NK-92 (cell line): Measurements from ENCODE around the gene MNAT1.
"Not testable (repeated sequence)": the region's sequence is repeated elsewhere in the genome, so short reads cannot be mapped to it uniquely, and the experiment has no call there.

Experiments
- DNase-seq: peaks from one replicate; lab custom pipeline; 2025; ENCODE audit not compliant: unreplicated experiment; lab: John Stamatoyannopoulos, UW

Gene MNAT1

GRCh38 chr14:60800409-60800808, 65.8 kb downstream of the MNAT1 start:
- no peak for DNase-seq

GRCh38 chr14:60803871-60804270, 69.3 kb downstream of the MNAT1 start:
- no peak for DNase-seq

- DNase-seq: no peak
Measured at GRCh38 chr14:60805841-60806430, 71.4 kb downstream of the MNAT1 start.

GRCh38 chr14:60807247-60807646, 72.7 kb downstream of the MNAT1 start:
- no peak for DNase-seq

GRCh38 chr14:60807971-60808370, 73.4 kb downstream of the MNAT1 start:
- no peak for DNase-seq

- DNase-seq: no peak
Measured at GRCh38 chr14:60812987-60813386, 78.4 kb downstream of the MNAT1 start.

- DNase-seq: no peak
Measured at GRCh38 chr14:60815371-60815770, 80.8 kb downstream of the MNAT1 start.

- no peak for DNase-seq
Measured at GRCh38 chr14:60817113-60817512, 82.6 kb downstream of the MNAT1 start.

GRCh38 chr14:60819575-60819974, 85.0 kb downstream of the MNAT1 start:
- no peak for DNase-seq

- DNase-seq: no peak
Measured at GRCh38 chr14:60838601-60839000, 104.0 kb downstream of the MNAT1 start.

- no peak for DNase-seq
Measured at GRCh38 chr14:60839057-60839456, 104.5 kb downstream of the MNAT1 start.

GRCh38 chr14:60839657-60840056, 105.1 kb downstream of the MNAT1 start:
- no peak for DNase-seq

GRCh38 chr14:60840313-60840712, 105.8 kb downstream of the MNAT1 start:
- DNase-seq: no peak

- DNase-seq: no peak
Measured at GRCh38 chr14:60845523-60845922, 111.0 kb downstream of the MNAT1 start.

GRCh38 chr14:60848066-60848465, 113.5 kb downstream of the MNAT1 start:
- no peak for DNase-seq

- DNase-seq: not testable (repeated sequence)
Measured at GRCh38 chr14:60851692-60852091, 117.1 kb downstream of the MNAT1 start.

- DNase-seq: no peak
Measured at GRCh38 chr14:60856111-60856510, 121.5 kb downstream of the MNAT1 start.

- no peak for DNase-seq
Measured at GRCh38 chr14:60859525-60859924, 125.0 kb downstream of the MNAT1 start.

- no peak for DNase-seq
Measured at GRCh38 chr14:60861545-60862140, 127.1 kb downstream of the MNAT1 start.

- DNase-seq: no peak
Measured at GRCh38 chr14:60862283-60862682, 127.7 kb downstream of the MNAT1 start.

GRCh38 chr14:60863249-60863648, 128.7 kb downstream of the MNAT1 start:
- DNase-seq: no peak

- DNase-seq: no peak
Measured at GRCh38 chr14:60865378-60866127, 131.0 kb downstream of the MNAT1 start.
